HCT116 (cell line): ENCODE data around the gene KCNK3. TPM values are rescaled to one million over a fixed set of nuclear protein-coding genes. Genes with fewer than 3 reads are reported as not detected.

Experiments
- ATAC-seq: fragments of 200-7000 bp; cut with Tn5 transposase; 2 replicates; pipeline ENCODE4 v1.9.1; 2020; ENCODE audit warnings: mild to moderate bottlenecking, moderate library complexity
- BruUV-seq: library from RNA; stranded (reverse); fragments of 400-500 nt; replicated peaks from 2 replicates; lab custom pipeline; 2021; lab: Mats Ljungman, UMichigan
- CTCF ChIA-PET: fragments of 300-600 bp; sonication (Branson Sonifier 250); formaldehyde crosslinking; loops from one replicate; lab custom pipeline; 2021; ENCODE audit warnings: antibody characterized with exemption; lab: Charles Lee
- POLR2A ChIA-PET: fragments of 300-600, 350-600 bp; sonication (Branson Sonifier 250); formaldehyde crosslinking; loops from one replicate; lab custom pipeline; 2021; ENCODE audit warnings: antibody characterized with exemption; lab: Charles Lee
- RAD21 ChIA-PET, 2 experiments: fragments of 300-600 bp; sonication (Branson Sonifier 250); formaldehyde crosslinking; loops; one replicate each; lab custom pipeline; 2023; ENCODE audit warnings: low total read pairs in 2 of 2; ENCODE audit not compliant: uncharacterized antibody in 2 of 2, unreplicated experiment in 2 of 2, low non-redundant PET in 1 of 2; lab: Charles Lee
- DNase-seq: peaks from one replicate; pipeline ENCODE4 v3.0.0-alpha.2; 2010; ENCODE audit warnings: low read depth, low spot score
- H2AFZ ChIP-seq: fragments of 200-600 bp; shearing (Covaris generic), sonication (generic); 2 replicates; pipeline ENCODE4 v1.6.1; 2017; ENCODE audit warnings: low read depth, mixed run types, mixed read lengths, antibody characterized with exemption, low read length; ENCODE audit not compliant: poor library complexity, severe bottlenecking
- H3K27ac ChIP-seq: 2 replicates; pipeline ENCODE4 v1.5.1; 2012; ENCODE audit warnings: low read depth, low read length
- H3K27me3 ChIP-seq: fragments of 200-600 bp; sonication (generic); 2 replicates; pipeline ENCODE4 v1.6.1; 2016; ENCODE audit warnings: mixed run types, low read length, mixed read lengths; ENCODE audit not compliant: insufficient read depth
- H3K36me3 ChIP-seq, 2 experiments: fragments of 200-500 bp in 1 of 2; fragments of 200-600 bp in 1 of 2; sonication (Bioruptor generic) in 1 of 2; sonication (generic) in 1 of 2; 2 replicates each; pipeline versions ENCODE4 v1.5.1 to v1.6.1; 2014 to 2016; ENCODE audit warnings: low read length in 2 of 2, inconsistent platforms in 1 of 2, mixed read lengths in 1 of 2, mixed run types in 1 of 2; ENCODE audit not compliant: insufficient read depth in 2 of 2, control insufficient read depth in 1 of 2
- H3K4me1 ChIP-seq, 2 experiments: fragments of 200-600 bp in 1 of 2; sonication (generic) in 1 of 2; 2 replicates each; pipeline versions ENCODE4 v1.5.1 to v1.6.1; 2012 to 2017; ENCODE audit warnings: low read length in 2 of 2, inconsistent platforms in 1 of 2, mild to moderate bottlenecking in 1 of 2, mixed read lengths in 1 of 2, mixed run types in 1 of 2, moderate library complexity in 1 of 2; ENCODE audit not compliant: insufficient read depth in 2 of 2, control insufficient read depth in 1 of 2
- H3K4me2 ChIP-seq: fragments of 200-600 bp; sonication (generic); 2 replicates; pipeline ENCODE4 v1.6.1; 2017; ENCODE audit warnings: mixed run types, low read length, mixed read lengths
- H3K4me3 ChIP-seq, 2 experiments: fragments of 200-600 bp in 1 of 2; sonication (generic) in 1 of 2; replicated peaks in 1 of 2; 2 replicates each; pipeline ENCODE4 v1.5.1; 2011 to 2016; ENCODE audit warnings: low read length in 2 of 2, control low read depth in 1 of 2, low read depth in 1 of 2, mild to moderate bottlenecking in 1 of 2, mixed read lengths in 1 of 2, mixed run types in 1 of 2
- H3K79me2 ChIP-seq: fragments of 200-600 bp; sonication (generic); 2 replicates; pipeline ENCODE4 v1.6.1; 2017; ENCODE audit warnings: mild to moderate bottlenecking, mixed run types, low read length, moderate library complexity, mixed read lengths; ENCODE audit not compliant: insufficient read depth
- H3K9ac ChIP-seq: fragments of 200-600 bp; sonication (generic); 2 replicates; pipeline ENCODE4 v1.6.1; 2016; ENCODE audit warnings: low read length, mixed read lengths
- H3K9me2 ChIP-seq: fragments of 200-600 bp; sonication (generic), shearing (Covaris generic); 2 replicates; pipeline ENCODE4 v1.6.1; 2017; ENCODE audit warnings: mixed run types, mild to moderate bottlenecking, moderate library complexity; ENCODE audit not compliant: insufficient read depth
- H3K9me3 ChIP-seq, 2 experiments: fragments of 200-500 bp in 1 of 2; fragments of 200-600 bp in 1 of 2; sonication (Bioruptor generic) in 1 of 2; sonication (generic) in 1 of 2; 2 replicates each; pipeline ENCODE4 v1.6.1; 2014 to 2017; ENCODE audit warnings: low read length in 2 of 2, mixed read lengths in 2 of 2, inconsistent platforms in 1 of 2, low read depth in 1 of 2, mild to moderate bottlenecking in 1 of 2, mixed run types in 1 of 2, moderate library complexity in 1 of 2; ENCODE audit not compliant: control insufficient read depth in 1 of 2, insufficient read depth in 1 of 2
- H4K20me1 ChIP-seq: fragments of 200-600 bp; sonication (generic), shearing (Covaris generic); 2 replicates; pipeline ENCODE4 v1.6.1; 2017; ENCODE audit warnings: mixed run types, mild to moderate bottlenecking, moderate library complexity; ENCODE audit not compliant: insufficient read depth
- CBX3 ChIP-seq: IDR thresholded peaks from 2 replicates; pipeline ENCODE4 v1.6.1; 2012; ENCODE audit warnings: low read depth
- CEBPB ChIP-seq: IDR thresholded peaks from 2 replicates; pipeline ENCODE4 v1.6.1; 2012; ENCODE audit warnings: low read depth
- EZH2 ChIP-seq: fragments of 200-600 bp; sonication (generic); IDR thresholded peaks from 2 replicates; pipeline ENCODE4 v1.6.1; 2017; ENCODE audit warnings: antibody characterized with exemption, mixed run types
- FOSL1 ChIP-seq: IDR thresholded peaks from 2 replicates; pipeline ENCODE4 v1.6.1; 2012; ENCODE audit warnings: low read depth
- JUND ChIP-seq: IDR thresholded peaks from 2 replicates; pipeline ENCODE4 v1.6.1; 2012
- SIN3A ChIP-seq: IDR thresholded peaks from 2 replicates; pipeline ENCODE4 v1.6.1; 2012; ENCODE audit warnings: low read depth
- TCF7L2 ChIP-seq: IDR thresholded peaks from 2 replicates; pipeline ENCODE4 v1.7.0; 2011; ENCODE audit warnings: borderline replicate concordance, inconsistent platforms; ENCODE audit not compliant: insufficient read depth, insufficient read length; ENCODE audit errors: extremely low read depth
- intact Hi-C: fragments of 100-400 bp; cut with micrococcal nuclease; formaldehyde crosslinking; loops from 2 replicates; pipeline ENCODE4 v1.10.0; 2022
- total RNA-seq: library from RNA; stranded (reverse); gene quantifications from one replicate; pipeline ENCODE4 v1.2.1, GENCODE V29; 2021; ENCODE audit not compliant: unreplicated experiment
- TF ChIP-seq, protein P1 (sequence below), 3 experiments: fragments of 200-600 bp in 1 of 3; sonication (generic) in 1 of 3; IDR thresholded peaks in 2 of 3; conservative IDR thresholded peaks in 1 of 3; 2 replicates each; pipeline ENCODE4 v1.5.1; 2012 to 2017; ENCODE audit warnings: low read depth in 2 of 3, low read length in 2 of 3, antibody characterized with exemption in 1 of 3, borderline replicate concordance in 1 of 3, control low read depth in 1 of 3, mild to moderate bottlenecking in 1 of 3, mixed read lengths in 1 of 3, mixed run types in 1 of 3, moderate library complexity in 1 of 3; ENCODE audit not compliant: insufficient read depth in 1 of 3
- TF ChIP-seq, protein P2 (sequence below): IDR thresholded peaks from 2 replicates; pipeline ENCODE4 v1.6.1; 2012; ENCODE audit warnings: low read depth

Gene KCNK3
- total RNA-seq, 1 experiment from 2014 or later, result 0.71 TPM

DNA sequence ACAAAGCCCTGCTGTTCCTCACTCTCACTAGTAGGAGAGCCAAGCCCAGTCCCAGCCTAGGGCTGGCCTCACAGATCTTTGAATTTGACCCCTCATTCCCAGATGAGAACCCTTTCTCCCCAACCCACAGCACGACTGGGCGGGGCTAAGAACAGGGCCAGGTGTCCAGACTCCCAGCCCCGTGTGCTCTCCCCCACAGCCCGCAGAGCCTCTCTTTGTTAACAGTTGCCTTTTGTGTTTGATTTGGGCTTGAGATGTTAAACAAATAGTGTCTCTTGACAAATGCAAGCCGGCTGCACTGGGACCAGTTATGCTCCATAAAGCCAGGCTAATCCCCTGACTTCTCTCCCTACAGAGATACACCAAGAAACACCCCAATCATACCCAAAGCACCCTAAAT is 4.7 kb upstream of the KCNK3 start:
- no peaks in the 10 kb centered on the region for H3K9me3 ChIP-seq

More for the DNA sequence above, 4.7 kb upstream of the KCNK3 start:
- BruUV-seq, result no TSS peak
- POLR2A ChIA-PET, result no interaction called here
- H2AFZ ChIP-seq, result no peak overlapping the region
- H4K20me1 ChIP-seq, result no peaks in the 10 kb centered on the region
- TF ChIP-seq JUND (no peak), FOSL1 (no peak), CEBPB (no peak), EZH2 (no peak), TCF7L2 (no peak), SIN3A (no peak), CBX3 (no peak)
- TF ChIP-seq, protein P1, sequence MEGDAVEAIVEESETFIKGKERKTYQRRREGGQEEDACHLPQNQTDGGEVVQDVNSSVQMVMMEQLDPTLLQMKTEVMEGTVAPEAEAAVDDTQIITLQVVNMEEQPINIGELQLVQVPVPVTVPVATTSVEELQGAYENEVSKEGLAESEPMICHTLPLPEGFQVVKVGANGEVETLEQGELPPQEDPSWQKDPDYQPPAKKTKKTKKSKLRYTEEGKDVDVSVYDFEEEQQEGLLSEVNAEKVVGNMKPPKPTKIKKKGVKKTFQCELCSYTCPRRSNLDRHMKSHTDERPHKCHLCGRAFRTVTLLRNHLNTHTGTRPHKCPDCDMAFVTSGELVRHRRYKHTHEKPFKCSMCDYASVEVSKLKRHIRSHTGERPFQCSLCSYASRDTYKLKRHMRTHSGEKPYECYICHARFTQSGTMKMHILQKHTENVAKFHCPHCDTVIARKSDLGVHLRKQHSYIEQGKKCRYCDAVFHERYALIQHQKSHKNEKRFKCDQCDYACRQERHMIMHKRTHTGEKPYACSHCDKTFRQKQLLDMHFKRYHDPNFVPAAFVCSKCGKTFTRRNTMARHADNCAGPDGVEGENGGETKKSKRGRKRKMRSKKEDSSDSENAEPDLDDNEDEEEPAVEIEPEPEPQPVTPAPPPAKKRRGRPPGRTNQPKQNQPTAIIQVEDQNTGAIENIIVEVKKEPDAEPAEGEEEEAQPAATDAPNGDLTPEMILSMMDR (IDR thresholded peaks at IDR 0.05 in 2 of 3, conservative IDR thresholded peaks at IDR 0.05 in 1 of 3; ENCODE audit: borderline replicate concordance in 1 of 3, insufficient read depth in 1 of 3, low read depth in 2 of 3, low read length in 2 of 3), result no peak
- TF ChIP-seq, protein P2, sequence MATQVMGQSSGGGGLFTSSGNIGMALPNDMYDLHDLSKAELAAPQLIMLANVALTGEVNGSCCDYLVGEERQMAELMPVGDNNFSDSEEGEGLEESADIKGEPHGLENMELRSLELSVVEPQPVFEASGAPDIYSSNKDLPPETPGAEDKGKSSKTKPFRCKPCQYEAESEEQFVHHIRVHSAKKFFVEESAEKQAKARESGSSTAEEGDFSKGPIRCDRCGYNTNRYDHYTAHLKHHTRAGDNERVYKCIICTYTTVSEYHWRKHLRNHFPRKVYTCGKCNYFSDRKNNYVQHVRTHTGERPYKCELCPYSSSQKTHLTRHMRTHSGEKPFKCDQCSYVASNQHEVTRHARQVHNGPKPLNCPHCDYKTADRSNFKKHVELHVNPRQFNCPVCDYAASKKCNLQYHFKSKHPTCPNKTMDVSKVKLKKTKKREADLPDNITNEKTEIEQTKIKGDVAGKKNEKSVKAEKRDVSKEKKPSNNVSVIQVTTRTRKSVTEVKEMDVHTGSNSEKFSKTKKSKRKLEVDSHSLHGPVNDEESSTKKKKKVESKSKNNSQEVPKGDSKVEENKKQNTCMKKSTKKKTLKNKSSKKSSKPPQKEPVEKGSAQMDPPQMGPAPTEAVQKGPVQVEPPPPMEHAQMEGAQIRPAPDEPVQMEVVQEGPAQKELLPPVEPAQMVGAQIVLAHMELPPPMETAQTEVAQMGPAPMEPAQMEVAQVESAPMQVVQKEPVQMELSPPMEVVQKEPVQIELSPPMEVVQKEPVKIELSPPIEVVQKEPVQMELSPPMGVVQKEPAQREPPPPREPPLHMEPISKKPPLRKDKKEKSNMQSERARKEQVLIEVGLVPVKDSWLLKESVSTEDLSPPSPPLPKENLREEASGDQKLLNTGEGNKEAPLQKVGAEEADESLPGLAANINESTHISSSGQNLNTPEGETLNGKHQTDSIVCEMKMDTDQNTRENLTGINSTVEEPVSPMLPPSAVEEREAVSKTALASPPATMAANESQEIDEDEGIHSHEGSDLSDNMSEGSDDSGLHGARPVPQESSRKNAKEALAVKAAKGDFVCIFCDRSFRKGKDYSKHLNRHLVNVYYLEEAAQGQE, result no peak
- intact Hi-C loops, result no loop called here
- H3K9ac ChIP-seq, result no peak overlapping the region
- DNase-seq, result no peak
- no peaks in the 10 kb centered on the region; a peak in 1 of 4 replicates for H3K4me1 ChIP-seq
- no peak overlapping the region for H3K4me2 ChIP-seq
- H3K9me2 ChIP-seq, result no peaks in the 10 kb centered on the region
- no peaks in the 10 kb centered on the region for H3K36me3 ChIP-seq
- ATAC-seq, result no peak
- H3K4me3 ChIP-seq, result no peak overlapping the region
- CTCF ChIA-PET, result no interaction called here
- H3K27ac ChIP-seq, result no peak overlapping the region
- H3K79me2 ChIP-seq, result no peaks in the 10 kb centered on the region
- H3K27me3 ChIP-seq, result no peaks in the 10 kb centered on the region
- RAD21 ChIA-PET, result no interaction called here
